Colon (tissue), 2 donors: ENCODE data around the gene GATA6.

ENCODE experiments used
- FAIRE-seq: peaks from 2 replicates; lab custom pipeline; 2012; peaks lifted over from hg19 to GRCh38; lab: Jason Lieb, UNC
- donor health status: control.
- donor health status: control.

GATA6 gene

GRCh38 chr18:22243513-22243912 is 74.1 kb downstream of the GATA6 start:
- no peak for FAIRE-seq

- no peak for FAIRE-seq
Measured at GRCh38 chr18:22250026-22250425, 80.6 kb downstream of the GATA6 start.

GRCh38 chr18:22250591-22250996 is 81.2 kb downstream of the GATA6 start:
- FAIRE-seq: no peak
